ENCODE data around the gene CD79A.

DNA sequence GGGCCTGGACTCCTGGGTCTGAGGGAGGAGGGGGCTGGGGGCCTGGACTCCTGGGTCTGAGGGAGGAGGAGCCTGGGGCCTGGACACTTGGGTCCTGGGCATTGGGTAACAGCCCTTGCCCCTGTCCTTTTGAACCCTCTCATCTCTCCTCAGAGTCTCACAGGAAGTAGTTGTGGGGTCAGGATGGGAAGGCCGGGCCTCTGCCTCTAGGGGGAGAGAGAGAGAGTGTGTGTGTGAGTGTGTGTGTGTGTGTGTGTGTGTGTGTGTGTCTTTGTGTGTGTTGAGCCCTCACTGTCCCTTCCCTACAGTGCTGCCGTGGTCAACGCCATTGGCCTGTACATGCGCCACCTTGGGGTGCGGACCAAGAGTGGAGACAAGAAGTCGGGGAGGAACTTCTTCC, 16.8 kb downstream of the CD79A start:
- TF ChIP-seq POLR2A (IDR thresholded peaks at IDR 0.05; ENCODE audit: low read depth, low read length) (no peak), TAF1 (IDR thresholded peaks at IDR 0.05; ENCODE audit: borderline replicate concordance, low read depth, low read length) (no peak)

All from GM12892 (cell line).